GM12873 (cell line): ENCODE results near the gene PCDHGA11.
A peak's percentile ranks its signal among the peaks of the same experiment; 100 is the strongest.

Experiments
- CTCF ChIP-seq: IDR thresholded peaks from 2 replicates; pipeline ENCODE4 v1.5.1; 2012; ENCODE audit warnings: low read depth, mild to moderate bottlenecking, moderate library complexity, low read length, control low read depth; ENCODE audit not compliant: insufficient read depth; ENCODE audit errors: missing control alignments

The PCDHGA11 gene

GRCh38 chr5:141383345-141383744 lies 37.5 kb upstream of the PCDHGA11 start:
- no peak for TF ChIP-seq CTCF

GRCh38 chr5:141384471-141385267 lies 36.2 kb upstream of the PCDHGA11 start:
- no peak for TF ChIP-seq CTCF

- peak; percentile 25 for TF ChIP-seq CTCF
Observed at GRCh38 chr5:141387557-141388311, 33.1 kb upstream of the PCDHGA11 start, which contains the start of gene PCDHGB4. Gene PCDHGB4, plus strand, starts transcription at chr5:141387698. Its CDS starts 187 bp downstream, at chr5:141387885.

GRCh38 chr5:141388661-141389060 lies 32.2 kb upstream of the PCDHGA11 start:
- TF ChIP-seq CTCF = no peak

- no peak for TF ChIP-seq CTCF
Observed at GRCh38 chr5:141389153-141390042, 31.5 kb upstream of the PCDHGA11 start.

GRCh38 chr5:141392429-141393198 lies 28.2 kb upstream of the PCDHGA11 start, which contains the start of gene PCDHGA8:
Gene PCDHGA8, plus strand, starts transcription at chr5:141392633. Its CDS starts 181 bp downstream, at chr5:141392814.
- peak; percentile 27 for TF ChIP-seq CTCF
